NCI-H146 (cell line): ENCODE measurements around the gene SMAD5.
A peak's percentile ranks its signal among the peaks of the same experiment; 100 is the strongest.

Experiments used
- DNase-seq: peaks from one replicate; lab custom pipeline; 2025; lab: John Stamatoyannopoulos, UW

Gene SMAD5

GRCh38 chr5:136226401-136226800 lies 93.8 kb downstream of the SMAD5 start:
- DNase-seq, result no peak

GRCh38 chr5:136228136-136228757 lies 95.6 kb downstream of the SMAD5 start:
- no peak for DNase-seq

- DNase-seq, result peak; percentile 8
These were observed 97.5 kb downstream of the SMAD5 start for GRCh38 chr5:136230176-136230575.

- DNase-seq, result no peak
These were observed 99.7 kb downstream of the SMAD5 start for GRCh38 chr5:136232316-136232715.
